ENCODE results near the gene KIDINS220.

Gene KIDINS220

DNA sequence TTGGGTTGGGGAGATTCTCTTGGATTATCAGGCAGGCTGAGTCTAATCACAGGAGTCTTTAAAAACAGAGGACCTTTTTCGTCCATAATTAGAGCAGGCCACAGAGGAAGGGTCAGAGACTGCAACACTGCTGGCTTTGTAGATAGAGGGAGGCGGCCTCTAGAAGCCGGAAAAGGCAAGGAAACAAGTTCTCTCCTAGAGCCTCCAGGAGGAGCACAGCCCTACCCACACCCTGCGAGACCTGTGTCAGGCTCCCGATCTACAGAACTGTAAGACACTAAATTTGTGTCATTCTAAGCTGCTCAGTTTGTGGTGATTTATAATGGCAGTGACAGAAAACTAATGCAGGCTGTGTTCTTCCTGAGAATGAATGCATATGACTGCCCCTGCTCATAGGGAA is 140.2 kb downstream of the KIDINS220 start:
- no peak for DNase-seq (ENCODE audit: low read depth)

DNA sequence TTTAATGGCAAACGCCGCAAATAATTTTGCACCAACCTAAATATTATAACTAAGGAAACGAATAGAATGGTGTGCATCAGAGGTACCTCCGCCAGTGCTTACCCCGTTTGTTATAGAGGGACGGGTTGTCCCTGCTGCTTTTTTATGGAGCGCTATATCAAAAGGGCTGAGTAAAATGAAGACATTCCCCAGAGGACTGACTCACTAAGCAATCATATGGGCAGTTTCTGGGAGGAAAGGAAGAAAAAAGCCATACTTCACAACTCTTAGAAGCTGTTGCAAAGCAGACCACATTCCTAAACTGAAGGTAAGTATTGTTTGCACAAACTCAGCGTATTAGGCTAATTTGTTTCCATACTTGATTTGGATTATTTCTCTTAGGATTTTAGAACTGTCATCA is 142.7 kb downstream of the KIDINS220 start:
- no peak for DNase-seq (ENCODE audit: low read depth)

GRCh38 chr2:8693157-8693821 is 144.1 kb downstream of the KIDINS220 start:
- DNase-seq (ENCODE audit: low read depth), result no peak

DNA sequence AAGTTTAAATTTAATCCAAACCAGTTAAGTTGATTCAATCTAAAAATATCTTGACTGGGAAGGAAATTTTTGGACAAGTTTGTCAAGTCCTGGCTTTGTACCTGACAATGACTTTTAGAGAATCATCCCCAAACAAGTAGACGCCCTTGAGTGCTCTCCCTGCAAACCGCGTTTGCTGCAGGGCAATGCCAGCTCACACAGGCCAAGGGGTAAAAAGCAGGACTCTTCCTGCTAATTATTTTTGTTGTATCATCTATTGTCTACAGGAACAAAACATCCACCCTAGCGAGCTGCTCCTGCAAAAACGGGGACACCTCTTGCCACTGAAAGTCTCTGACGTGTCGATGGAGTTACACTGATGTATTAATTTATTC is 144.6 kb downstream of the KIDINS220 start:
- no peak for DNase-seq (ENCODE audit: low read depth)

- DNase-seq (ENCODE audit: low read depth), result no peak
Observed at GRCh38 chr2:8691859-8692437, 145.5 kb downstream of the KIDINS220 start.

GRCh38 chr2:8685697-8686358 is 151.6 kb downstream of the KIDINS220 start:
- peak; percentile 84 for DNase-seq (ENCODE audit: low read depth)

DNA sequence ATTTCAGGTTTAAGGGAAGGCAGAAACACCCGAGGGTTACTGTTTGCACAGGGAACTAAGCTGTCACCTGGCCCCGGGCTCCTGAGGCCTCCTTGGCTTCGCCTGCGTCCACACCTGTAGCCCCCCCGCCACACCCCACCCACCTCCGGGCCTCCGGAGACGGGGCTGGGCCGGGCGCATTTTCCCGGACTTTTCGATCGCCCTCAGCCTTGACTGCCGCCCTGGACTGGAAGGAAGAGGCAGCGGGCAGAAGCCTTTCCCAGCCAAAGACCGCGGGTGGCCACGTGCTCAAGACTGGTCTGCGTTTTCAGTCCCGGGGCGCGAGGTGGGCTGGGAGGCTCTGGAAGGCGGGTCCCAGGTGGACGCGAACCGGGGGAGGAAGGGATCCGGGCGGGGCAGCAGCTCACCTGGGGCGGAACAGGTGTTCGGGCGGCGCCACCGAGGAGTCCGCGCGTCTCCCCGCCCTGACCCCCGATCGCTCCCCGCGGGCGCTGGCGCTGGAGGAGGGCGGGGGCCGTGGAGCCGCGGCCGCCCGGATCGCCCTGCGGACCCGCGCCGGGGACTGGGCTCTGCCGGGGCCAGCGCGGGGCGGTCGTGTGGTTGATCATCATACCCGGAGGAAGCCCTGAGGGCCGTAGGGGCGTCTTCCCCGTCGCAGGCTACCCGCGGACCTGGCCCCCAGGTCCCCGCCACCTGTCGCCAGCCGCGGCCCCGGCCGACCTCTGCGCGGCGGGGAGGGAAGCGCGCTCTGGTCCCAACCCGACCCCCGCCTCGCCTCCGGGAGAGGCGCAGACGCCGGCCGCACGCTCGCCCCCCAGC is 152.3 kb downstream of the KIDINS220 start:
- peak; percentile 61 for DNase-seq (ENCODE audit: low read depth)

GRCh38 chr2:8684540-8684877 is 152.9 kb downstream of the KIDINS220 start:
- peak; percentile 40 for DNase-seq (ENCODE audit: low read depth)

DNA sequence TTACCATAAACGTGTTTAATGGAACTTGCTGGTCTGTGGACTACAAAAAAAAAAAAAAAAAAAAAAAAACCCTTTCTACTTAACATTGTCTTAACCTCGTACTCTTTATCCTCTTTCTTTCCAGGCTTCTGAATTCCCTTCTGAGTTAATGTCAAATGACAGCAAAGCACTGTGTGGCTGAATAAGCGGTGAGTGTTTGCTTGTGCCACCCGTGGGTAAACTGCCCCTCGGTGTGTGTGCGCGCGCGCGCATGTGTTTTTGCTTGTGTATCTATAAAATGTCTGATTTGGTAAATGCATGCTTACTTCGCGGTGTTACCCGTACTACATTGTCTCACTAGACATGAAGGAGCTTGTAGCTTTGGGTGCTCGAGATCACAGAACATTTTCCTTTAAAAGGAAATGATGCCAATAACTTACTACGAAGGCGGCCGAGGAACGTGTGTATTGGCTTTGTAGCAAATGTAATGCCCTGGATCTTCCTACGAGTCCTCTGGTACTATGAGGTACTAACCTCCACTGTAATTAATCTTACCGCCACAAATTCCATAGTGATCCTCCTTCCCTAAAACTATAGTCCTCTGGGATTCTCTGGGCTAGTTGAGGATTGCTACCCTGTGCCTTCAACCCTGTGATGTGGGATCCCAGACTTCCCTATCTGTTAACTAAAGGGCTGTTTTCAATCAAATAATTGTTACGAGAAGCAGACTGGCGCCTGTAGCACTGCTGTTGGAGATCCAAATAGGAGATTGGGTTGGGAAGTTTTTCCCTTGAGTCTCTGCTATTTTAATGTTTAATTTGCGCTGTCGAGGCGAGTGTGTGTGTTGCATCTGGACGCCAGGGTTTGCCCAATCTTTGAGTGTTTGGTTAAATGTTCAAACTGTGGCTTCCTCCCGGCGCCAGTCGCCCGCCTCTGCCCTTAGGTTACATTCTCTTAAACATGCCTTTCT is 154.4 kb downstream of the KIDINS220 start:
- DNase-seq (ENCODE audit: low read depth), result no peak

GRCh38 chr2:8681786-8682692 is 155.4 kb downstream of the KIDINS220 start, which contains the start of gene ID2:
ID2 (plus strand) TSS chr2:8682056; CDS start chr2:8682166, 110 bp downstream.
- peak; percentile 99 for DNase-seq (ENCODE audit: low read depth)

DNA sequence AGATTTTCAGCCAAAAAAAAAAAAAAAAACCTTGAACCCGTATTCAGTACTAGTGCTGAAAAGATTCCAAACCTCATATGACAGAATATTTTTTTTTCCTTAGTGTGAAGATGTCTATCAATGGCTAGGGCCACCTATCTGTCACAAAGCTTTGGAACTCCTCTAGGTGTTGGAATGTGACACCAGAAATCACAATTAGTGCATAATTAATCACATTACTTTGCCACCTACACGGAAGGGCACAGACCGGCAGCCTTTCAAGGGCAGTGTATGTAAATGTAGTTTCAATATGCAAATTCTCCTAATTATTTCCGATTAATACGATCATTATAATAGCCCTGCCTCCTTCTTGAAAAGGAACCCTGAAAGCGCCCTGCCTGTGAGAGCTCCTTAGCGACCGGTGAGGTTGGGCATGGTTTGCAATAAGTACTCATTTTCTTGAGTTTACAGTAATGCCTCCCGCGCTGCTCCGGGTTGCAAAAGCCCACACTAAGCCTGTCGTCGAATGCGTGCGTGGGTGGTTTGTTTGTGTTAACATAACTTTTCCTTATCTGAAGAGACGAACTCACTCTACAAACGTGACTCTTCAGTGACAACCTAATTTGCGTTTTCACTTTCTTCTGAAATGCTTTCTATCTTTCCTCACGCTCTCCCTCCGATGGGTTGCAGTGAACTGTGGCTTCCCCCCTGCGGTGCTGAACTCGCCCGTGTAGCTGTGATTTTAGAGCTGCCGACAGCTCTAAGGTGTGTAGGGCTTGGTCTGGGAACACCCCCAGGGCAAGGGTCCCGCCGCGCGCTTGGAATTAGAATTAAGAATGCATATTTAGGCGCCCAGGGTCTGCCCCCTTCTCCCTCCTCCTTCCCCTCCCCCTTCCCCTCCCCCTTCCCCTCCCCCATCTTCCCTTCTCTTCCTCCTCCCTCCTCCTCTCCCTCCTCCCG is 156.3 kb downstream of the KIDINS220 start:
- DNase-seq (ENCODE audit: low read depth), result peak; percentile 77

- no peak for DNase-seq (ENCODE audit: low read depth)
Observed at GRCh38 chr2:8679827-8680731, 157.3 kb downstream of the KIDINS220 start.

- no peak for DNase-seq (ENCODE audit: low read depth)
Observed at GRCh38 chr2:8679567-8679826, 157.9 kb downstream of the KIDINS220 start.

Measured in activated T-cell treated with anti-CD3 and anti-CD28 coated beads for 48 hours (primary cell).